Stimulated activated CD4-positive, alpha-beta T cell treated with anti-CD3 and anti-CD28 coated beads, Interleukin-4, amount 100 ng/mL, for 1 hour (primary cell): ENCODE measurements around the gene UACA.
"Not testable (repeated sequence)": the region's sequence is repeated elsewhere in the genome, so short reads cannot be mapped to it uniquely, and the experiment has no call there.

Experiments used
- DNase-seq: peaks from one replicate; pipeline ENCODE4 v3.0.0-alpha.2; 2020

The UACA gene

DNA sequence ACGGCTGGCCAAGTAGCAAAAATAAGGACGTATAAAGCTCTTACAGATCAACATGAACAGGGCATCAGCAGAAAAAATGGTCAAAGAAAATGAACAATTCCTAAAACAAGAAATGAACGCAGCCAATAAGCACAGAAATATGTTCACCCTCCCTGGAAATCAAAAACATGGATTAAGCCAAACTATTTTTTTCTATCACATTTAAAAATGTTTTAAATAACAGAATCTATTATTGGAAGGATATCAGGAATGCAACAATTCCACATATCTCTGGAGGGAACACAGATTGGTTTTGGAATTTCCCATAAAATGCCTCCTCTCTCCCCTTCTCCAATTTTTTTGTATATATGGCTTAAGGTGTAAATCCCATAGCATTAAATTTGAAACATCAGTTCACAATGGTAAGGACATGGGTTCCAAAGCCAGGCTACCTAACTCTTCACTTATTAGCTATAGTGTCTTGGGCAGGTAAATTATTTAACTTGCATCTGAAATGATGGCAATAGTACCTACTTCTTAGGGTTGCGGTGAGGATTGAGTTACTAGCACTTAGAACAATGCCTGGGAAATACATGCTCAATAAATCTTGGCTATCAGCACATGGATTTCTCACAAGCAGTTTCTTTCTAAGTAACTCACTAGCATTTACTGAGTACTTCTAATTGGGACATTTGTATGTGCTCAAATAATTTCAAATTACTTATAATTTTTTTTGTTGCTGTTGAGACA lies 10.1 kb downstream of the UACA start:
- no peak for DNase-seq

DNA sequence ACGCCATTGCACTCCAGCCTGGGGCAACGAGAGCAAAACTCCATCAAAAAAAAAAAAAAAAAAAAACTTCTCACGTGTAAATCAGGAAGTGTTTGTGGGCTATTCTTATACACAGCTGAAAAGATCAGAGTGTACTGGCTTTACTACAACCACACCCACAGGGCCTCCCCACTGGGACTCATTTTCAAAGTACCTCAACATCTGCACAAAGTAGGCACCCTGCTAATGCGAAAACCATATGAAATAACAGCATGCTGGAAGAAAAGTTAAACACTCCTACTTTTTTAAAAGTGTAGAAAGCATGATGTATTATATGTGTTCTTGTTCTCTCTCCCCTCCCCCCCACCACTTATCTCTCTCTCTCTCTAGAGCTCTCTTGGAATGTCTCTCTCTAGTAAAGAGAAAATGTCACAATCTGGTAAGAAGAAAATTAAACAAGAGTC lies 11.1 kb downstream of the UACA start:
- no peak for DNase-seq

DNA sequence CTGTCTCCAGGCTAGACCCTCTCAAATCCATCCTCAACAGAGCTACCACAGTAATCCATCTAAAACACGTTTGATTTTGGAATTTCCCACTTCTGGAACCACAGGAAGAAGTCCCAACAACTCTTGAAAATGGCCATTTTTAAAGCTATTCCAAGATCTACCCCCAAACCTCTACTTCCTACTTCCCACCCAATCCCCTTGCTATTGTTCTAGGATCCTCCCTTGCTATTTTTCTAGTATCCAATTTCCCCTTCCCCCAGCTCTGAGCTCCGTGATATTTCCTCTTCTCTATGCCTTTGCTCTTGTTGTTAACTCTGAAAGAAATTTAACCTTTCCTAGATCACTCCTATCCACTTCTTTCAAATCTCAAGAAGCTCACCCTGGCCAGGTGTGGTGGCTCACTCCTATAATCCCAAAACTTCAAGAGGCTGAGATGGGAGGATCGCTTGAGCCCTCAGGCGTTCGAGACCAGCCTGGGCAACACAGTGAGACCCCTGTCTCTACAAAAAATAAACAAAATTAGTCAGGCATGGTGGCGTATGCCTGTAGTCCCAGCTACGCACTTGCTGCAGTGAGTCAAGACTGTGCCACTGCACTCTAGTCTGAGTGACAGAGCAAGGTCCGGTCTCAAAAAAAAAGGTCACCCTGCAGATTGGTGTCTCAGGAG lies 13.0 kb downstream of the UACA start:
- DNase-seq, result no peak

DNA sequence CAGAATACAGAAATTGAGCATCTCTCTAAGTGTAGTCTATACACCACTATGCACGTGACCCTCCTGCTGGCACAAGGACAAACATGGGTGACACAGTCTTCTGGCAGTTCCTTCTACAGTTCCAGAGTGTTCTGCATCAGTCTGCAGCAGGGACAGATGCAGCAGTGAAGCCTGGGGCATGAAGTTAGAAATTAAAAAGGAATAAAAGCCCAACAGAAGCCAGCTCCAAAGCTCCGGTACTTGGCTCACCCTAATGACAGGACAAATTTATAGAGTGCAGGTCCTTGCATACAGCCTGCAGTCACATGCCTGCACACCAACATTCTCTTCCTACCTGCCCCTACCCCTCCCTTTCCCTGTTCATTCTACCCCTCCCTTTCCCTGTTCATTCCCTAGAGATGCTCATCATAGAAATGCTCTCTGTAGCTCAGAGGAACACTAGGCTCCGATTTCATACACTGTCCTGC lies 15.0 kb downstream of the UACA start:
- no peak for DNase-seq

DNA sequence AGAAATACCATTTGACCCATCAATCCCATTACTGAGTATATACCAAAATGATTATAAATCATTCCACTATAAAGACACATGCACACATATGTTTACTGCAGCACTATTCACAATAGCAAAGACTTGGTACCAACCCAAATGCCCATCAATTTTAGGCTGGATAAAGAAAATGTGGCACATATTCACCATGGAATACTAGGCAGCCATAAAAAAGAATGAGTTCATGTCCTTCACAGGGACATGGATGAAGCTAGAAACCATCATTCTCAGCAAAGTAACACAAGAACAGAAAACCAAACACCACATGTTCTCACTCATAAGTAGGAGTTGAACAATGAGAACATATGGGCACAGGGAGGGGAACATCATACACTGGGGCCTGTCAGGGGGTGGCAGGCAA lies 16.8 kb downstream of the UACA start:
- not testable (repeated sequence) for DNase-seq

DNA sequence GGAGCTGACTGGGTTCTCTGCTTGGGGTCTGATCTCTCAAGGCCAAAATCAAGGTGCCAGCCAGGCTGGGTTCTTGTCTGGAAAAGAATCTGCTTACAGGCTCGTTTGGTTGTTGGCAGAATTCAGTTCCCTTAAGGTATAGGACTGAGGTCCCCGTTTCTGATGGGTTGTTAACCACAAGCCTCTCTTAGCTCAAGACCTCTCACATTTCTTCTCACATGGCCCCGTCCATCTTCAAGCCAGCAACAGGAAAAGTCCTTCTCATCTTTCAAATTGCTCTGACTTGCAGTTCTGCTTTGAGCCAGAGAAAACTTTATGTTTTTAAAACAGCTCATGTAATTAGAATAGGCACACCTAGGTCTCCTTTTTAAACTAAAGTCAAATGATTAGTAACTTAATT lies 20.4 kb downstream of the UACA start:
- no peak for DNase-seq

DNA sequence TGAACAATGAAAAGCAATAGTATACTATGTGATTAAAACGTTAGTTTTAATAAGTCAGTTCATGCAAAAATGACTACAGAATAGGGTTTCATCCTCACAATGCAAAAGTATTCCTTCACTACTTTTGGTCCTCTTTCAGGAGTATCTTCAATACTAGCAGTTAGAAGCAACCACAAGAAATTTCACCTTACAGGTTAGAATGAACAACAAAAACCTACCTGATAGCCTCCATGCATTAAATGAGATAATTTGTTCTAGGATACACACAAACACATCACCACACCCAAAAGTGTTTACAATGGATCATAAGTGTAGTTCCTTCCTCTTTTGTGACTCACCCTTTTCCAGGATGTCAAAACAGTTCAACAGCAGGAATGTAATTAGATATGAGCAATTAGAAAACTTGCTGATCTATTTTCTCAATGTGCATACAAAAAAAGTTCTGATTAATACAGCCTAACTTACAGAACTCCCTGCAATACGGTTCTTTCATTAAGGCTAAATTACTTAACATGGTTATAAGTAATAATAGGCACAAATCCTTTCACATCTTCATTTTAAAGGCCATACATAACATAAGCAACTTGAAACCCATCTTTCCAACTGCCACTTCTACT lies 21.6 kb downstream of the UACA start:
- no peak for DNase-seq

DNA sequence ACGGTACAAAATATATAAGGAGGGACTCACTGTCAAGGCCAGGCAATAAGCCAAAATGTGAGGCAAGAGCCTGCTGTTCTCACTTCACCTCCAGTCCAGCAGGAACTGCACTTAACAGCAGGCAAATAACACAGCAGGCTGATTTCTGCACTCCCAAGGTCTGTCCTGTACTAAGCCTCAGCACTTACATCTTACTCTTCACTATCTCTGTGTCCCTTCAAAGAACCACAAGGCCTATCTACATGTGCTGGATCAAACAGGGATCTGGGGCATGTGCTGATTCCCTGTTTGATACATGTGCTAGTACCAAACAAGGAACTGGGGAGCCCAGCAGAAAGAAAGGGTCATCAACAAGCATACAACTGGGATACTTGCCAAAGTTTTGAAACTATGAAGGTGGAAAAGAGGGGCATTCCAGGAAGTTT lies 22.2 kb downstream of the UACA start:
- DNase-seq, result no peak

DNA sequence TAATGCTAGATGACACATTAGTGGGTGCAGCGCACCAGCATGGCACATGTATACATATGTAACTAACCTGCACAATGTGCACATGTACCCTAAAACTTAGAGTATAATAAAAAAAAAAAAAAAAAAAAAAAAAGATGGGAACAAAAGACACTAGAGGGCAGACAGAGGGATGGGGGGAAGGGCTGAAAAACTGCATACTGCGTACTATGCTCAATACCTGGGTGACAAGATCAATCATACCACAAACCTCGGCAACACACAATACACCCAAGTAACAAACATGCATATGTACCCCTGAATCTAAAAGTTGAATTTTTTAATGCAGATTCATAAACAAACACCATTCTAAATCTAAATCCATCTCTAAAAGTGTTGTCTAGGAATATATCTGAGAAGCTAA lies 28.3 kb downstream of the UACA start:
- DNase-seq, result not testable (repeated sequence)

DNA sequence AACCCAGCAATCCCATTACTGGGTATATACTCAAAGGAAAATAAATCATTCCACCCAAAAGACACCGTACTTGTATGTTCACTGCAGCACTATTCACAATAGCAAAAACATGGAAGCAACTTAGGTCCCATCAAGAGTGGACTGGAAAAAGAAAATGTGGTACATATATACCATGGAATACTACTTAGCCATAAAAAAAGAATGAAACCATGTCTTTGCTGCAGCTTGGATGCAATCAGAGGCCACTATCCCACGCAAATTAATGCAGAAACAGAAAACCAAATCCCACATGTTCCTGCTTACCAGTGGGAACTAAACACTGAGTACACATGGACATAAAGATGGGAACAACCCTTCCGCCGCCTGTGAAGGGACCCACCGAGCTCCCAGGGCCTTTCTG lies 34.2 kb downstream of the UACA start:
- no peak for DNase-seq

DNA sequence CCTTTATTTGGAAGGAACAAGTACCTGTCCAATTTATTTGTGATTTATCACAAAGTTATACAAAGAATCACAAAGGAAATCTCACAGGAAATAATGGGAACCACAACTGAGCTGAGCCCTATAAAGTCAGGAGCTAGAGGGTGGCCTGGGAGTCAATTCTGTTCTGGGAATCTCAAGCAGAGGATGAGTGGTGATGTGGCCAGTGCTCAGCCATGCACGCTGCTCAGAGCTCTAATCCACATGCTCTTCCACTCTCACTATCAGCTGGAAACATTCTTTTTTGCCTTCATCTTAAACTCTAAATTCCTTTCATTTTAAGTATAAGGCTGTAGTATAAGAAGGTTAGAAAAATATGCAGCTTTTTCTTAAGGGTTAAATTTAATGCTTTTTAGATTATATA lies 36.6 kb downstream of the UACA start:
- no peak for DNase-seq

DNA sequence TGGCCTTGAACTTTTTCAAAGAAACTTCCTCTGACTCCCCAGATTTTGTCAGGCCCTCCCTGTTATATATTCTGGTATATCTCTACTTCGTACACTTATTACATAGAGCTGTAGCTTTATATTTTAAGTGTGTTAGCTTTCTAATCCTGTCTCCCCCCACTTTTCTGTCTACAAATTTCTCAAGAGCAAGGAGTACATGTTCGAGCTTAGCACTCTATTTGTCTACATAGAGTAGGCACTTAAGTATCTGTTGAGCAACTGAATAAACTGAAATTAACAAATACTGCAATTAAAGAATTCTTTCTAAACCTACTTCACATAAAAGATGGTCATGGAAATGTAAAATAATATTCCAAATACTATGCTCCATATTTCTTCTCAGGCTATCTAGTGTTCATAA lies 39.4 kb downstream of the UACA start:
- DNase-seq, result no peak

DNA sequence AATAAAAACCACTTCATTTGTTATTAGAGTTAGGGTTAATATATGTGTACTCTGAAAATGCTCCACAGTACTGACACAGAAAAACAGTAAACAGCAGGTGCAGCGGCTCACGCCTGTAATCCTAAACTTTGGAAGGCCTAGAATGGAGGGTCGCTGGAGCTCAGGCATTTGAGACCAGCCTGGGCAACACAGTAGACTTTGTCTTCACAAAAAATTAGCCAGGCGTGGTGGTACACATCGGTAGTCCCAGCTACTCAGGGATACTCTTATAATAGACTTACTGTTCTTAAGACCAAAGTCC lies 40.3 kb downstream of the UACA start:
- no peak for DNase-seq

DNA sequence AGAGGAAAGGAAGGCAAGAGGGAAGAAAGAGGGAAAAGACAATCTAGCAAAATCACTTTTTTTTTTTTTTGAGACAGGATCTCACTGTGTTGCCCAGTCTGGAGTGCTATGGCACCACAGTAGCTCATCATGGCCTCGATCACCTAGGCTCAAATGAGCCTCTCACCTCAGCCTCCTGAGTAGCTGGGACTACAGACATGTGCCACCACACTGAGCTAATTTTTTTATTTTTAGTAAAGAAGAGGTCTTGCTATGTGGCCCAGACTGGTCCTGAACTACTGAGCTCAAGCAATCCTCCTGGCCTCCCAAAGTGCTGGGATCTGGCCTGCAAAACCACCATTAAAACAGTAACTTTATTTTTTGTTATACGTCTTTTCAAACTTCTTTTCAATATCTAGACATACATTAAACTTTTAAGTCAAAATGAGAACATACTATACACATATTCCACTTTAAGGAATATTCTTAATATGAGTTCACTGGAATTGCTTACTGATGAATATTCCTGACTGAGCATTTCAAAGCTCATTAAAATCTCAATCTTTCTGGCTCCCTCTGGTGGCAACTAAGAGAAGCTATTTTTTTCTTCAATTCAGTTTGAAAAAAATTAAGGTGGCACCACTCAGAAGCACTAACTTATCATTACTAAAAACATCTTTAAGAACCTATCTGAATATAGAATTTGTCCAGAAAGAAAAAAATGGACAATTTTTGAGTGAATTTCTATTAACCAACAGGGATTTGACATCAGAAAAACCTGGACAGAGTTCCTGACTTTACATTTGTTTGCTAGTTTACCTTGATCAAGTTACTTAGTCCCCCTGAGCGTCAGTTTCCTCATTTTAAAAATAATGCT lies 40.9 kb downstream of the UACA start:
- no peak for DNase-seq

DNA sequence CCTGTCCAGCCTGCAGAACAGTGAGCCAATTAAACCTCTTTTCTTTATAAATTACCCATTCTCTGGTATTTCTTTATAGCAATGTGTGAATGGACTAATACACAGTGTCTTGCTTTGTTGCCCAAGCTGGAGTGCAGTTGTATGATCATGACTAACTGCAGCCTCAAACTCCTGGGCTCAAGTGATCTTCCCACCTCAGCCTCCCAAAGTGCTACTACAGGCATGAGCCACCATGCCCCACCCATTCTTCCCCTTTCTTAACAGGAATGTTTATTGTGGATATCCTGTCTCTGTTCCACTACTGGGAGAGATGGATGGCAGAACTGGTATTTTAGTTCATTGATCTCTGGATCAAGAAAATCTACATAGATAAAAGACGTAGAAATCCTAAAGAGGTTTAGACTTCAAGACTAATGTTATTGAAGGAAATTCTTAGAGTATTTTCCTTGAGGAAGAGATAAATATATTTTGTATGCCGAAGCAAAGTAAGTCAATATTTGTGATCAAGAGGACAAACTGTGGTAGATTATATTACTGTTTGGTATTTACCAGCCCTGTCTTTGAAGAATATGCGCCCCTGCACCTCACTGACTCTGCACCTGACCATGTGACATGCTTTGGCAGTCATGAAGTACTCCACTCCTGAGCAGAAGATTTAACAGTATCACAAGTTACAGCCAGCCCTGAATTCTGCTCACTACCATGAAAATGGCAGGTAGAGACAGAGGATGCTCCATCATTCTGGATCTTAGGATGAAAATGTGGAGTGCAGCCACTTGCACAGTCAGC lies 42.9 kb downstream of the UACA start:
- no peak for DNase-seq

DNA sequence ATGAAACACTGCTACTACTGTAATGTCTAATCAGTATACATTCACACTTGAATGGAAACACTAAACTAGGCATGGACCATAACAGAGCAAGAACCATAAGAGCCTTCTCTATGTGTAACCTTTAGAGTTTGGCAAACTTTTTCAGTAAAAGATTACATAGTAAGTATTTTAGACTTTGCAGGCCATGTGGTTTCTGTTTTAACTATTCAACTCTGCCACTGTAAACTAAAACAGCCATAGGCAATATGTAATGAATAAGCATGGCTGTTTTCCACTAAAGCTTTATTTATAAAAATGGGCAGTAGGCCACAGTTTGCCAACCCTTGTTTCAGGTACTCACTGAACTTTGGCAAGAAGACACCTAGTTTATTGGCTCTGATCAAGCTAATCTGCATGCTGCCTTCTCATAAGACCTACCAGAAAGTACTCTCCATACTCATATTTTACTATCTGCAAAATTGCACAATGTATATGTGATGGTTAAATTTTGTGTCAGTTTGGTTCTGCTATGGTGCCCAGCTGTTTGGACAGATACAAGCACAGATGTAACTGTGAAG lies 46.0 kb downstream of the UACA start:
- no peak for DNase-seq

DNA sequence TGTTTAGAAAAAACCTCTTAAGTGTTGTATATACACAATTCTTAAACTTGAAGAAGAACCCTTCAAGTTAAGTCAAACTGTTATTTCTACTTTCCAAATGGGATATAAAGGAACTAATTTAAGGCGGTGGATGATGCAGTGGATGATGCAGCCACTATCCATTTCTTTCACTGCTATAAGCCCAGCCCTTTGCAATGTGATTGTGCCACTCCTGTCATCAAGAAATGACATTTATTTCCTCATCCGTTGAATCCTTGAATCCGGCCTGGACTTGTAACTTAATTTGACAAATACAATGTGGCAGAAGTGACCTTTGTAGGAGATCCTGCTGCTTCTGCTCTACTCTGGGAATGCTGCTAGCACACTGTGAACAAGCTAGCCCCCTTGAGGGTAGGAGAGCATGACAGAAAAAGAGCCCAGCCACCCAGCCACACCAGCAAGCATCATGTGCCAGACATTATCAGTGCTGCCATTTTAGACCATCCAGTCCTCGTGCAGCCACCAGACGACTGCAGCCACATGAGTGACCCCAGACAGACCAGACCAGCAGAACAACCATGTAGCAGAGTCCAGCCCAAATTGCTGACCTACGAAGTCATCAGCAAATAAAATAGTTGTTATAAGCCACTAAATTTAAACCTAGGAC lies 47.4 kb downstream of the UACA start:
- no peak for DNase-seq

DNA sequence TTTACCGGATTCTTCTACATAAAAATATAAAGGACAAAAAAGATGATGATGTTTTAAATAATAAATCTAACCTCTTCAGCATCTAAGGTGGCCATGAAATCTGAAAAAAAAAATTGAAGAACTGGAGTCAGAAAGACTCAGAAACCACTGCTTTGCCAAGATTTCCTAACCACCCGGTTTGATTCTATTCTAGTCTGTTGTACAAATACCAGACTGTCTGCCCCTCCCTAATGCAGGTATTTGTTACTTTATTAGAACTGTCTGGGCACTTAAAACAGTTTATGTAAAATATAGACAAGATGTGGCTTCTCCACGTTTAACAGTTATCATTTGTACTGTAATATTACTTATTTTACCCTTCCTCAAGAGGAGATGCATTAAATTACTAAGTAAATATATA lies 48.8 kb downstream of the UACA start:
- no peak for DNase-seq

DNA sequence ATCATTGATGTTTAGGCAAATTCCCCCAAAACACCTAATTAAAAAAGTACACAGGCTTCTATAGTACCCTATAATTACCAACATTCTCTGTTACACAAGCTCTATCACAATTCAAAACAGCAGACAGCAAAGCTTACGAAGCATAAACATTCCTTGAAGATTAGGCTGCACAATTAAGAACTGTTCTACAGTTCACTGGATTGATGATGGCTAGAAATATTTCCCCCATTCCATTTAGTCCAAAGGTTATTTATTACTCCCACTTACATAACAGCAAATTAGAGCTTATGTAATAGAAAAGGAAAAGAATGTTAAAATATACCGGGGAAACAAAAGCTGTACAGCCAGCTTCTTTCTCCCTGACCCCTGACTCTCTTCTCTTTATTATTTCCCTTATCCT lies 49.3 kb downstream of the UACA start:
- no peak for DNase-seq

DNA sequence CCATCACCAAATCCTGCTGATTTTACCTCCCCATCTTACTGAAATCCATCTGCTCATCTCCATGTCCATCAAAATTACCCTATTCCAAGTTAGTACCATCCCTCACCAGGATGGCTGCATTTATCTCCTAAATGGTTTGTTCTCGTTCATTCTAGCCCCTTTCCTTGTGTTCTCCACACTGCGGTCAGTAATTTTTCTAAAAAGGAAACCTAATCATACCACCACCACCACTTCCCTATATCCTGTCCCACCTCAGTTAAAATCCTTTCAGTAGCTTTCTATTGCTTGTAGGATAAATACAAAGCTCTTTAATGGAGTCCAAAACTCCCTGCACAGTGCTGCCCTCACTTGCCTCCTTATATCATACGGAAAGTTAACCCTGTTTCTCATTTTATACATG lies 51.1 kb downstream of the UACA start:
- DNase-seq, result no peak

DNA sequence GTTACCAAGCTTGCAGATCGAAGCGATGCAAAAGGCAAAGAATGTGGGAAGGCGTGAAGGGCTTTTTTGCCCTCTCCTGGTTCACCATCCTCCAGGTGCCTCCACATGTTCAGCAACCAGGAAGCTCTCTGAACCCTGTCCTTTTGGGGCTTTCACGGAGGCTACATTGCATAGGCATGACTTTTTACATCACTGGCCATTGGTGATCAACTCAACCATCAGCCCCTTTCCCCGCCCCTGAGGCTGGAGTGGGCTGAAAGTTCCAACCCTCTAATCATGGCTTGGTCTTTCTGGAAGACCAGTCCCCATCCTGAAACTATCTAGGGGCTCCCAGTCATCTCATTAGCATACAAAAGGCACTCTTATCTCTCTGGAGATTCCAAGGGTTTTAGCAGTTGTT lies 52.6 kb downstream of the UACA start:
- no peak for DNase-seq

DNA sequence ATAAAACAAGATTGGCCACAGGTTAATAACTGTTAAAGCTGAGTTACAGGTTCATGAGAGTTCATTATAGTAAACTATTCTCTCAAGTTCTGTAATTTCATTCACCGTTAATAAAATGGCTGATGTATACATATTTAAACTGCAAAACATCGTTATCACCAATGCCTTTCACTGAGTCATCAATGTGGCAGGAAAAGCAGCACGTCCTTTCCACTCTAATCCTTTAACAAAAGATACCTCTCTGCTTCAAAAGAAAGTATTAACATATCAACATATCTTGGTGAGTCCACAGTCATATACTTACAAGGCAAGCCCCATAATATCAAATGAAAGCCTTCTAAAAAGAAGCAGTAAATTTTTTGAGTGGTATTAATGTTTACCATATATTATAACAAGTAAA lies 54.5 kb downstream of the UACA start:
- no peak for DNase-seq
